Activated CD8-positive, alpha-beta memory T cell treated with anti-CD3 and anti-CD28 coated beads, Interleukin-2, amount 50 U/mL, for 4 hours (primary cell): Measurements from ENCODE around the gene CDC5L.
"Not testable (repeated sequence)": the region's sequence is repeated elsewhere in the genome, so short reads cannot be mapped to it uniquely, and the experiment has no call there.

Source experiments
- DNase-seq: peaks from one replicate; pipeline ENCODE4 v3.0.0-alpha.2; 2020

CDC5L gene

DNA sequence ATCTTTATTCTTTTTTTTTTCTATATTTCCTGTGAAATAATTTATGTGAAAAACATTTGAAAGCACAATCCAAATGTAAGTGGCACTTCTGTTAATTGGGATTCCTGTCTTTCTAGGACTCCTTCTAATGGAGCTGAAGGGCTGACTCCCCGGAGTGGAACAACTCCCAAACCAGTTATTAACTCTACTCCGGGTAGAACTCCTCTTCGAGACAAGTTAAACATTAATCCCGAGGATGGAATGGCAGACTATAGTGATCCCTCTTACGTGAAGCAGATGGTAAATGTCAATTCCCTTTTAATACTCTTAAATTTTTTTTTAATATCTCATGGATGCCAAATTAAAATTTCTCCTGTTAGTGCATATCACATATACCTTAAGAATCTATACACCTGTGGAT, 35.0 kb downstream of the CDC5L start:
- DNase-seq: no peak

DNA sequence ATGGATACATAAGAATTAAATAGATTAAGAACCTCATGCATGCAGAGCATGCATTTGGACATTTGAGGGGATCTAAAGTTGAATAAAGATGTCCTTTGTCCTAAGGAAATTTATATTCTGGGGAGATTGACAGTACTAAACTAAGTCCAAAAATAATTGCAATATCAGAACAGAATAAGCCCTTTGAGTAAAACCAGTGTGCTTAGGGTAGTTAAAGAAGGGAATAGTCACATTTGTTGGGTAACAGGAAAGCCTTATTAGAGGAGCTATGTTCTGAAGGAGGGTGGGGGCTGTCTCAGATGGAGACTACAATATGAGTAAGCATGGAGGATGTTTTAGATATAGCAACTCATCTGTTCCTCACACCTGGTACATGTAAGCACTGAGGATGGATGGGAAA, 35.8 kb downstream of the CDC5L start:
- DNase-seq: no peak

- DNase-seq: no peak
These were observed 38.4 kb downstream of the CDC5L start for GRCh38 chr6:44425951-44426350.

- no peak for DNase-seq
These were observed 41.2 kb downstream of the CDC5L start for GRCh38 chr6:44428682-44429081.

- no peak for DNase-seq
These were observed 42.8 kb downstream of the CDC5L start for GRCh38 chr6:44430326-44430725.

GRCh38 chr6:44431118-44431725, 43.7 kb downstream of the CDC5L start:
- peak; percentile 29 for DNase-seq

DNA sequence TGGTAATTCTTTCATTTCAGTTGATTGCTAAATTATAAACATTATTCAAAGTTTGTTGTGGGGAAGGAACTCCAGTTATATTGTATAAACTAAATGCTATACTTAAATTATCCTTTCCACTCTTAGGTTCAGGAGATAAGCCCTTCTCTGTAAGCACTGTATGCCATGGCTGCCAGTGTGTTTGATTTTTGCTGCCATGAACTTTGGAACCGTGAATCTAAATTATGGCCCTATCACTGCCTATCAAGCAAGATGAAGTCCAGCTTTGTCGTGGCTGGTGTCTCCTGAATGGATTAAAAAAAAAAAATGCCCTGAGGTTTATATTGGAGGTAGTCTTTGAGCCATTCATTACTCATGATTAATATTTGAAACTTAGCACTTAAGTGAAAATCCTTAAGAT, 44.7 kb downstream of the CDC5L start:
- DNase-seq: no peak

DNA sequence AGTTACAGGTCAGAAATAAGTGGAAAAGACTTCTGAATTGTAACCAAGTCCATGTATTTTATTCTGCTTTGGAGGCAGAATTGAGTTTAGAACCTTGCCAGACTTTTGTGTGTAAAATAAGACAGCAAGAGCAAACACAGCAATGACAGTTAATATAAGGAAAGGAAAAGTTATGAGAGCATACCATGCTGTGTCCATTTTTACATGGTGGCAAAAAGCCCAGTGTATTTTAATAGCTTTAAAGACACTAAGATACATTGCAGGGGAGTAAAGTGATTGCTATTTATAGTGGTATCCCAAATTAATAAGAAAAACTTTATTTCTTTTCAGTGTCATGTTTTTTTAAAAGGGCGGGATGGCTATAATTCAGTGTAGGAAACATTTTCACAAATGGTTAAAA, 45.2 kb downstream of the CDC5L start:
- DNase-seq: no peak

GRCh38 chr6:44435500-44435899, 48.0 kb downstream of the CDC5L start:
- no peak for DNase-seq

DNA sequence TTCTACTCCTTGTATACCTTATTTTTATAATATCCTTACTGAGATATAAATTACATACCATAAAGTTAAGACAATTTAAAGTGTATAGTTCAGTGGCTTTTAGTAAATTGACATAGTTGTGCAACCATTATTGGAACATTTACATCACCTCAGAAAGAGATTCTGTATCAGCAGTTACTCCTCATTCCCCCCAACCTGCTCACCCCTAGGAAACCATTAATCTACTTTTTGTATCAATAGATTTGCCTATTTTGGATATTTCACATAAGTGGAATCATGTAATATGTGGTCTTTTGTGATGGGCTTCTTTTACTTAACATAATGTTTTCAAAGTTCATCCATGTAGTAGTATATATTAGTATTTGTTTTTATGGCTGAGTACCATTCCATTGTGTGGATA, 51.3 kb downstream of the CDC5L start:
- DNase-seq: no peak

GRCh38 chr6:44439270-44440045, 52.0 kb downstream of the CDC5L start:
- no peak for DNase-seq

GRCh38 chr6:44441091-44441855, 53.8 kb downstream of the CDC5L start:
- DNase-seq: no peak

- DNase-seq: no peak
These were observed 54.7 kb downstream of the CDC5L start for GRCh38 chr6:44442236-44442635.

DNA sequence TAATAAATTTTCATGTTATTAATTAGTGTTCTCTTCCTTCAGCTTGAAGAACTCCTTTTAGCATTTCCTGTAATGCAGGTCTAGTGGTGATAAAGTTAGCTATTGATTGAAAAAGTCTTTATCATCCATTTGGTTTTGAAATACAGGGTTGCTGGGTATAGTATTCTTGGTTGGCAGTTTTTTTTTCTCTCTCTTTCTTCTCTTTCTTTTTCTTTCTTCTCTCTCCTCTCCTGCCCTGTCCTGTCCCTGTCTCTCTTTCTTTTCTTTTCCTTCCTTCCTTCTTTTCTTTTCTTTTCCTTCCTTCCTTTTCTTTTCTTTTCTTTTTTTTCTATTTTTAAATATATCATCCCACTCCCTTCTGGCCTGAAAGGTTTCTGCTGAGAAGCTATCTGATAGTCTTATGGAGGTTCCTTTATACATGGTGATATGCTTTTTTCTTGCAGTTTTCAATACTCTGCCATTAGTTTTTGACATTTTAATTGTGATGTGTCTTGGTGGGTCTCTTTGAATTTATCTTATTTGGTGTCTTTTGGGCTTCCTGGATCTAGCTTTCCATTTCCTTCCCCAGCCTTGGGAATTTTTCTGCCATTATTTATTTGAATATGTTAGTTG, 55.4 kb downstream of the CDC5L start:
- DNase-seq: no peak

GRCh38 chr6:44444853-44445252, 57.3 kb downstream of the CDC5L start:
- DNase-seq: no peak

DNA sequence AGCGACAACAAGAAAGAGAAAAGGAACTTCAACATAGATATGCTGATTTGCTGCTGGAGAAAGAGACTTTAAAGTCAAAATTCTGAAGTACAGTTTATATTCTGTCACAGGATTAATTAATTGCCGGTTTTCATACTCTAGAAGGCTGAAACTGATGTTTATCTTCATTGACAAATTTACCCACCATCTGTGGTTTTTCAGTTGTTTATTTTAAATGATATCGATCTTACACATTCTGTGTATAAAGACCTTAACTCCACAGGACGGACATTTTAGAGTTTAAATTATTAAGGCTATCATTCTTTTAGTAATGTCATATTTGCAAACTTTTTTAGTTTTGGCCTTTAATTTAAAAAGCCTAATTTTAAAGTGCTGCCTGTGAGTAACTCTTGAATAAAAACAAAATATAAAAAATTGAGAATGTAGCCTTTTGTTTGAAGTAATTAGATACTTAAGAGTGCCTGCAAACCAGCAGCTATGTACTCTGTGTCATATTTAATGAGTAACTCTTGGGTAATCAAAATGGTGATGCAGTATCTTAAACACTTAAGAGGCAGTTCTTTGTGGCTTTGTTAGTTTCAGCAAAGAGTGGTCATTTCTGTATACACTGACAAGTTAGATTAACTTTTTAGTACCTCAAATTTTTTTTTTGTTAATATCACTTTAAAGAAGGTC, 59.3 kb downstream of the CDC5L start:
- DNase-seq: no peak

- DNase-seq: not testable (repeated sequence)
These were observed 61.7 kb downstream of the CDC5L start for GRCh38 chr6:44449181-44449580.

DNA sequence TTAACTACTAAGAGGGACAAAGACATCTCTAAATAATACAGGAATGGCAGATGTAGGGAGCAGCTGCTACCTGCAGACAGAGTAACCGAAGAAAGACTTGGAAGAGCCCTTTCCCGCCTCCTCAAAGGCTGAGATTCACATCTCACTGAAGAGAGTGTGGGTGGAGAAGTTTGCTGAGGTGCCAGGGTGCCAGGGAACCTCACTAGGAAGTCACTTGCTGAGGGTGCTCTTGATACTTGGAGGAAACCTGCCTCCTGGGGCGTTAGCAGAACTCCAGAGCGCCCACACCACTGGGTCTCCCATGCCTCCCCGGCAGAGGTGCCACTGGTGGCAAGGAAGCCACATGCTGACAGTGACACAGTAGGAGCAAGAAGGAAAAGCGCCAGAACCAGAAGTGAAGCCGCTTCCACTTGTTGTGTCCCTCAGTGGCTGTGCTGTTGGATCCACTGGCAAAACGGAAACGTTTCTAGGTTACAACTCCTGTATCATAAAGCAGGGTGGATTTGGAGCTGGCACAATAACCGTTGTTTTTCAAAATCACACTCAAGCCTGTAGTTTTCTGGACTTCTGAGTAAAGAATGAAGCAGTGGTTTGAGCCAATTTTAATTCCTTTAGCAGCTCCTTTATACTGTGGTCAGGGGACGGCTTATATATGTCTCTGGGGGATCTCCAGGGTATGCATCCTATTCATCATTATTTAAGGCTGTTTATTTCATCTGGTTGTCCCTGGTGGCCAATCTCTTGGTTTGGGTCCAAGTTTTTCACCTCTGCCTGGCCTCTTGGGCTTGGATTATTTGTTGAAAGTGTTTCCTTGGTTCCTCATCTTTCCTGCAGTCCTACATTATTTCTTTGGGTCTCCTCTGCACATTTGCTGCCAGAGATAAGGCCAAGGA, 64.5 kb downstream of the CDC5L start:
- DNase-seq: no peak

GRCh38 chr6:44452725-44453124, 65.2 kb downstream of the CDC5L start:
- DNase-seq: no peak

DNA sequence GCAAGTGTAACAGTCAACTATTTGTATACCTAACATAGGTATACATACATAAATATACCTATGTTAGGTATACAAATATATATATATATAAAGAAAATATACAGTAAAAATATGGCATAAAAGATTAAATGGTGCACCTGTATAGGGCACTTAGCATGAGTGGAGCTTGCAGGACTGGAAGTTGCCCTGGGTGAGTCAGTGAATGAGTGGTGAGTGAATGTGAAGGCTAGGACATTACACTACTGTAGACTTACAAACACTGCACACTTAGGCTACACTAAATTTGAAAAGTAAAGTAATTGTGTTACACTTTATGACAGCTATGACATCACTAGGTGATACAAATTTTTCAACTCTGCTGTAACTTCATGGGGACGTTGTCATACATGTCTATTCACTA, 65.6 kb downstream of the CDC5L start:
- no peak for DNase-seq

DNA sequence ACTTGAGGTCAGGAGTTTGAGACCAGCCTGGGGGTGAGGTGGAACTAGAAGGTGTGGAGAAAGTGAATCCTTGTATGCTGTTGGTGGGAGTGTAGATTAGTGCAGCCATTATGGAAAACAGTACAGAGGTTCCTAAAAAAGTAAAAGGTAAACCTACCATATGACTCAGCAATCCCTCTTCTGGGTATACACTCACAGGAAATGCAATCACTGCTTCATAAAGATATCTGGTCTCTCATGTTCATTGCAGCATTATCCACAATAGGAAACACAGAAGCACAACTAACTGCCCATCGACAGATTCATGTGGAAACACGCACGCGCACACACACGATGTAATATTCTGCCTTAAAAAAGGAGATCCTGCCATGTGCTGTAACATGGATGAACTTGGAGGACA, 66.7 kb downstream of the CDC5L start:
- no peak for DNase-seq
